ENCODE measurements around the gene ASB13. TPM values are rescaled to one million over a fixed set of nuclear protein-coding genes. Genes with fewer than 3 reads are reported as not detected.
A peak's percentile ranks its signal among the peaks of the same experiment; 100 is the strongest.

Gene ASB13
- total and polyA plus RNA-seq, 2 of the 13 experiments (the other 11 are each of a cell fraction or from before 2014, with no cell fraction given): 9.3 to 15.4 TPM

DNA sequence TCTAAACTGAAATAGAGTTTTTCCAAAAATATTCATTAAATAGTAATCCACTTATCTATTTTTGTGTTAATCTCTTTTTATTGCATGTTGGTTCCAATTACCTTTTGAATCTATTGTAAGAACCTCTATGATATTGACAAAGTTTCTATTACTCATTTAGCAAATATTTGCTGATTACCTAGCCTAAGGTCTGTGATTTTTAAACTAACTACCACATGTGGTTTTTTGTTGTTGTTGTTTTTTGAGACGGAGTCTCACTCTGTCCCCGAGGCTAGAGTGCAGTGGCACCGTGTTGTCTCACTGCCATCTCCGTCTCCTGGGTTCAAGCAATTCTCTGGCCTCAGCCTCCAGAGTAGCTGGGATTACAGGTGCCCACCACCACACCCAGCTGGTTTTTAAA, 2.0 kb upstream of the ASB13 start (continued):
- no peak for TF ChIP-seq ZBTB4 (CRISPR knock-in tag; IDR thresholded peaks at IDR 0.05; ENCODE audit: borderline replicate concordance)
- no peak for TF ChIP-seq HNF4G (IDR thresholded peaks at IDR 0.05; ENCODE audit: borderline replicate concordance, low read depth, low read length)
- TF ChIP-seq HNF4G (CRISPR knock-in tag; IDR thresholded peaks at IDR 0.05; ENCODE audit: borderline replicate concordance, low read depth): no peak
- no peak for TF ChIP-seq TRAFD1 (CRISPR knock-in tag; IDR thresholded peaks at IDR 0.05; ENCODE audit: borderline replicate concordance)
- TF ChIP-seq PREB (CRISPR knock-in tag; IDR thresholded peaks at IDR 0.05): no peak
- TF ChIP-seq ZNF441 (CRISPR knock-in tag; IDR thresholded peaks at IDR 0.05; ENCODE audit: borderline replicate concordance): peak; percentile 83; the same call in 1 of the 2 replicates
- TF ChIP-seq, protein P1, sequence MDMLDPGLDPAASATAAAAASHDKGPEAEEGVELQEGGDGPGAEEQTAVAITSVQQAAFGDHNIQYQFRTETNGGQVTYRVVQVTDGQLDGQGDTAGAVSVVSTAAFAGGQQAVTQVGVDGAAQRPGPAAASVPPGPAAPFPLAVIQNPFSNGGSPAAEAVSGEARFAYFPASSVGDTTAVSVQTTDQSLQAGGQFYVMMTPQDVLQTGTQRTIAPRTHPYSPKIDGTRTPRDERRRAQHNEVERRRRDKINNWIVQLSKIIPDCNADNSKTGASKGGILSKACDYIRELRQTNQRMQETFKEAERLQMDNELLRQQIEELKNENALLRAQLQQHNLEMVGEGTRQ (IDR thresholded peaks at IDR 0.05; ENCODE audit: low read depth, low read length): no peak
- TF ChIP-seq, protein P1 (CRISPR knock-in tag; IDR thresholded peaks at IDR 0.05; ENCODE audit: borderline replicate concordance): no peak
- TF ChIP-seq ZNF354B (CRISPR knock-in tag; IDR thresholded peaks at IDR 0.05): no peak
- no peak for TF ChIP-seq SUZ12 (IDR thresholded peaks at IDR 0.05; ENCODE audit: low read depth, low read length)
- no peak for TF ChIP-seq TCF7L2 (IDR thresholded peaks at IDR 0.05; ENCODE audit: low read depth, low read length)
- no peak for TF ChIP-seq ZSCAN29 (CRISPR knock-in tag; conservative IDR thresholded peaks at IDR 0.05)
- TF ChIP-seq ZNF781 (CRISPR knock-in tag; IDR thresholded peaks at IDR 0.05; ENCODE audit: borderline replicate concordance, not compliant biosample characterization): no peak
- no peak for TF ChIP-seq ZNF556 (CRISPR knock-in tag; IDR thresholded peaks at IDR 0.05; ENCODE audit: borderline replicate concordance)
- TF ChIP-seq ZBTB38 (CRISPR knock-in tag; IDR thresholded peaks at IDR 0.05): no peak
- no peak for TF ChIP-seq FOXA1 (IDR thresholded peaks at IDR 0.05)
- TF ChIP-seq FOXA1 (CRISPR knock-in tag; IDR thresholded peaks at IDR 0.05): peak; percentile 18; the same call in 1 of the 2 replicates
- TF ChIP-seq KDM5A (IDR thresholded peaks at IDR 0.05; ENCODE audit: borderline replicate concordance, low read length): no peak
- TF ChIP-seq, protein P2, sequence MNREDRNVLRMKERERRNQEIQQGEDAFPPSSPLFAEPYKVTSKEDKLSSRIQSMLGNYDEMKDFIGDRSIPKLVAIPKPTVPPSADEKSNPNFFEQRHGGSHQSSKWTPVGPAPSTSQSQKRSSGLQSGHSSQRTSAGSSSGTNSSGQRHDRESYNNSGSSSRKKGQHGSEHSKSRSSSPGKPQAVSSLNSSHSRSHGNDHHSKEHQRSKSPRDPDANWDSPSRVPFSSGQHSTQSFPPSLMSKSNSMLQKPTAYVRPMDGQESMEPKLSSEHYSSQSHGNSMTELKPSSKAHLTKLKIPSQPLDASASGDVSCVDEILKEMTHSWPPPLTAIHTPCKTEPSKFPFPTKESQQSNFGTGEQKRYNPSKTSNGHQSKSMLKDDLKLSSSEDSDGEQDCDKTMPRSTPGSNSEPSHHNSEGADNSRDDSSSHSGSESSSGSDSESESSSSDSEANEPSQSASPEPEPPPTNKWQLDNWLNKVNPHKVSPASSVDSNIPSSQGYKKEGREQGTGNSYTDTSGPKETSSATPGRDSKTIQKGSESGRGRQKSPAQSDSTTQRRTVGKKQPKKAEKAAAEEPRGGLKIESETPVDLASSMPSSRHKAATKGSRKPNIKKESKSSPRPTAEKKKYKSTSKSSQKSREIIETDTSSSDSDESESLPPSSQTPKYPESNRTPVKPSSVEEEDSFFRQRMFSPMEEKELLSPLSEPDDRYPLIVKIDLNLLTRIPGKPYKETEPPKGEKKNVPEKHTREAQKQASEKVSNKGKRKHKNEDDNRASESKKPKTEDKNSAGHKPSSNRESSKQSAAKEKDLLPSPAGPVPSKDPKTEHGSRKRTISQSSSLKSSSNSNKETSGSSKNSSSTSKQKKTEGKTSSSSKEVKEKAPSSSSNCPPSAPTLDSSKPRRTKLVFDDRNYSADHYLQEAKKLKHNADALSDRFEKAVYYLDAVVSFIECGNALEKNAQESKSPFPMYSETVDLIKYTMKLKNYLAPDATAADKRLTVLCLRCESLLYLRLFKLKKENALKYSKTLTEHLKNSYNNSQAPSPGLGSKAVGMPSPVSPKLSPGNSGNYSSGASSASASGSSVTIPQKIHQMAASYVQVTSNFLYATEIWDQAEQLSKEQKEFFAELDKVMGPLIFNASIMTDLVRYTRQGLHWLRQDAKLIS (CRISPR knock-in tag; IDR thresholded peaks at IDR 0.05): no peak
